Peyer's patch (tissue), 4 donors: ENCODE data around the gene AICDA. TPM values are rescaled to one million over a fixed set of nuclear protein-coding genes. Genes with fewer than 3 reads are reported as not detected.

Source experiments
- DNase-seq, 3 donors: peaks; one replicate each; pipeline ENCODE4 v3.0.0-alpha.2; 2017 to 2019
- H3K27ac ChIP-seq, 4 donors: fragments of 200-600 bp; sonication (generic); one replicate each; pipeline ENCODE4 v1.5.1; 2016 to 2019
- H3K27me3 ChIP-seq, 2 donors: fragments of 200-600 bp; sonication (generic); one replicate each; pipeline ENCODE4 v1.5.1; 2019
- H3K36me3 ChIP-seq, 3 donors: fragments of 200-600 bp; sonication (generic); one replicate each; pipeline ENCODE4 v1.5.1; 2016 to 2019
- H3K4me1 ChIP-seq, 4 donors: fragments of 200-600 bp; sonication (generic); one replicate each; pipeline ENCODE4 v1.5.1; 2016 to 2019
- H3K4me3 ChIP-seq, 4 donors: fragments of 200-600 bp; sonication (generic); 1 replicate in 3 of 4; 2 replicates in 1 of 4; pipeline ENCODE4 v1.5.1; 2016 to 2019; ENCODE audit warnings: mild to moderate bottlenecking in 1 of 4
- H3K9me3 ChIP-seq, 4 donors: fragments of 200-600 bp; sonication (generic); one replicate each; pipeline ENCODE4 v1.5.1; 2016 to 2019; ENCODE audit warnings: mild to moderate bottlenecking in 1 of 4
- CTCF ChIP-seq, 6 experiments: fragments of 450-650 bp in 4 of 6; fragments of 200-600 bp in 2 of 6; sonication (generic) in 1 of 6; IDR thresholded peaks; one replicate each; pipeline ENCODE4 v1.5.1; 2017 to 2019; ENCODE audit warnings: antibody characterized with exemption in 6 of 6, mild to moderate bottlenecking in 3 of 6, moderate library complexity in 1 of 6
- POLR2A ChIP-seq, 2 donors: fragments of 450-650 bp; IDR thresholded peaks; one replicate each; pipeline ENCODE4 v1.5.1; 2017; ENCODE audit warnings: antibody characterized with exemption in 2 of 2, mild to moderate bottlenecking in 2 of 2, moderate library complexity in 2 of 2
- total RNA-seq, 4 donors: library from RNA; depleted of rRNA; stranded (reverse); fragments of >200 nt; gene quantifications; one replicate each; pipeline ENCODE4 v1.1.0, GENCODE V29; 2016

The AICDA gene
- total RNA-seq, 4 donors from 2014 or later, result 1.8 to 5.4 (median 1.9) TPM; not detected in 1

GRCh38 chr12:8562310-8562709 lies 50.3 kb downstream of the AICDA start:
- TF ChIP-seq CTCF (IDR thresholded peaks at IDR 0.05), result no peak
- no peak for TF ChIP-seq POLR2A (IDR thresholded peaks at IDR 0.05)
- no peak overlapping the region for H3K4me3 ChIP-seq
- no peaks in the 10 kb centered on the region for H3K4me1 ChIP-seq
- no peaks in the 10 kb centered on the region for H3K9me3 ChIP-seq
- no peaks in the 10 kb centered on the region for H3K27me3 ChIP-seq
- DNase-seq, result no peak
- H3K27ac ChIP-seq, result no peak overlapping the region
- no peaks in the 10 kb centered on the region for H3K36me3 ChIP-seq

- TF ChIP-seq POLR2A (IDR thresholded peaks at IDR 0.05) (no peak), CTCF (IDR thresholded peaks at IDR 0.05) (no peak)
- no peak for DNase-seq
- Histone ChIP-seq H3K27ac (no peak overlapping the region), H3K9me3 (no peaks in the 10 kb centered on the region), H3K27me3 (no peaks in the 10 kb centered on the region), H3K36me3 (no peaks in the 10 kb centered on the region), H3K4me3 (no peak overlapping the region), H3K4me1 (no peaks in the 10 kb centered on the region)
Observed at GRCh38 chr12:8561011-8561410, 51.6 kb downstream of the AICDA start.

- Histone ChIP-seq H3K27me3 (no peaks in the 10 kb centered on the region), H3K36me3 (no peaks in the 10 kb centered on the region), H3K9me3 (no peaks in the 10 kb centered on the region), H3K27ac (no peak overlapping the region), H3K4me1 (no peaks in the 10 kb centered on the region), H3K4me3 (no peak overlapping the region)
- DNase-seq, result no peak
- no peak for TF ChIP-seq CTCF (IDR thresholded peaks at IDR 0.05)
- no peak for TF ChIP-seq POLR2A (IDR thresholded peaks at IDR 0.05)
Observed at GRCh38 chr12:8559676-8560075, 53.0 kb downstream of the AICDA start.

- no peak overlapping the region for H3K27ac ChIP-seq
- no peaks in the 10 kb centered on the region for H3K27me3 ChIP-seq
- TF ChIP-seq POLR2A (IDR thresholded peaks at IDR 0.05) (no peak), CTCF (IDR thresholded peaks at IDR 0.05) (no peak)
- no peaks in the 10 kb centered on the region for H3K36me3 ChIP-seq
- no peaks in the 10 kb centered on the region for H3K9me3 ChIP-seq
- H3K4me1 ChIP-seq, result no peaks in the 10 kb centered on the region
- no peak overlapping the region for H3K4me3 ChIP-seq
- no peak for DNase-seq
Observed at GRCh38 chr12:8556531-8557097, 56.0 kb downstream of the AICDA start.

- TF ChIP-seq POLR2A (IDR thresholded peaks at IDR 0.05) (no peak), CTCF (IDR thresholded peaks at IDR 0.05) (no peak)
- H3K4me3 ChIP-seq, result no peak overlapping the region
- H3K4me1 ChIP-seq, result no peaks in the 10 kb centered on the region
- no peaks in the 10 kb centered on the region for H3K27me3 ChIP-seq
- DNase-seq, result no peak
- no peaks in the 10 kb centered on the region for H3K9me3 ChIP-seq
- no peaks in the 10 kb centered on the region for H3K36me3 ChIP-seq
- no peak overlapping the region for H3K27ac ChIP-seq
Observed at GRCh38 chr12:8554451-8555195, 58.0 kb downstream of the AICDA start.
